Upper lobe of left lung (tissue), 6 donors: ENCODE results near the gene LZTS3. TPM values are rescaled to one million over a fixed set of nuclear protein-coding genes. Genes with fewer than 3 reads are reported as not detected.
A peak's percentile ranks its signal among the peaks of the same experiment; 100 is the strongest.

Source experiments
- ATAC-seq, 2 donors: fragments of 200-7000 bp; cut with Tn5 transposase; one replicate each; pipeline ENCODE4 v1.9.1; 2022; ENCODE audit warnings: mild to moderate bottlenecking in 2 of 2, moderate library complexity in 2 of 2; ENCODE audit not compliant: low FRiP score in 2 of 2
- DNase-seq, 2 donors: peaks; one replicate each; pipeline ENCODE4 v3.0.0-alpha.2; 2019 to 2020
- H3K27ac ChIP-seq, 4 donors: fragments of 200-600 bp; sonication (generic); one replicate each; pipeline ENCODE4 v1.5.1; 2016 to 2019
- H3K27me3 ChIP-seq, 4 donors: fragments of 200-600 bp; sonication (generic); one replicate each; pipeline ENCODE4 v1.5.1; 2017 to 2019
- H3K36me3 ChIP-seq, 4 donors: fragments of 200-600 bp; sonication (generic); one replicate each; pipeline ENCODE4 v1.5.1; 2016 to 2019
- H3K4me1 ChIP-seq, 4 donors: fragments of 200-600 bp; sonication (generic); one replicate each; pipeline ENCODE4 v1.5.1; 2018 to 2019
- H3K4me3 ChIP-seq, 4 donors: fragments of 200-600 bp; sonication (generic); one replicate each; pipeline ENCODE4 v1.5.1; 2017 to 2019; ENCODE audit warnings: mild to moderate bottlenecking in 2 of 4, moderate library complexity in 1 of 4
- H3K9me3 ChIP-seq, 4 donors: fragments of 200-600 bp; sonication (generic); one replicate each; pipeline ENCODE4 v1.5.1; 2018 to 2019
- CTCF ChIP-seq, 6 experiments: fragments of 450-650 bp in 4 of 6; fragments of 200-600 bp in 2 of 6; sonication (generic) in 2 of 6; IDR thresholded peaks; one replicate each; pipeline ENCODE4 v1.5.1; 2016 to 2019; ENCODE audit warnings: antibody characterized with exemption in 6 of 6
- EP300 ChIP-seq, 4 donors: sonication (generic); formaldehyde crosslinking; IDR thresholded peaks; one replicate each; pipeline ENCODE4 v1.5.1; 2017; ENCODE audit warnings: antibody characterized with exemption in 4 of 4, control low read depth in 2 of 4
- POLR2A ChIP-seq, 4 donors: fragments of 450-650 bp; IDR thresholded peaks; one replicate each; pipeline ENCODE4 v1.5.1; 2016 to 2017; ENCODE audit warnings: antibody characterized with exemption in 4 of 4, mild to moderate bottlenecking in 2 of 4
- POLR2AphosphoS5 ChIP-seq, 2 donors: sonication (generic); formaldehyde crosslinking; IDR thresholded peaks; one replicate each; pipeline ENCODE4 v1.5.1; 2017; ENCODE audit warnings: antibody characterized with exemption in 2 of 2
- WGBS, 2 donors: methylation state at CpG; one replicate each; pipeline ENCODE4 v1.1.5; 2017 to 2018; 5-methylcytosine and 5-hydroxymethylcytosine counted together
- total RNA-seq, 6 donors: library from RNA; depleted of rRNA in 4 of 6; stranded (reverse); fragments of >200 nt in 4 of 6; gene quantifications; one replicate each; pipeline versions ENCODE4 v1.1.0 to v1.2.1, GENCODE V29; 2016 to 2021
- donor health status: DM: no; HTN: no; CAD: no; lungs with moderate emphysema.
- donor health status: DM: no; HTN: yes; CAD: no; lungs with severe emphysema.

Gene LZTS3
- total RNA-seq, 6 donors from 2014 or later = 19.1 to 52.2 (median 31.1) TPM

GRCh38 chr20:3175270-3175669 is 1.9 kb upstream of the LZTS3 start:
- Histone ChIP-seq H3K27ac (no peak overlapping the region), H3K4me1 (peaks cover 9 to 26% (median 16%) of the 10 kb centered on the region in 4 donors), H3K27me3 (no peaks in the 10 kb centered on the region), H3K9me3 (no peaks in the 10 kb centered on the region), H3K36me3 (no peaks in the 10 kb centered on the region), H3K4me3 (peak overlapping the region in 1 of 4 donors; percentile 73)
- WGBS, 2 donors = 45 to 60% methylated on average over 1 of the region's 1 CpG
- TF ChIP-seq EP300 (IDR thresholded peaks at IDR 0.05) = no peak
- no peak for TF ChIP-seq POLR2AphosphoS5 (IDR thresholded peaks at IDR 0.05)
- TF ChIP-seq POLR2A (IDR thresholded peaks at IDR 0.05) = no peak
- TF ChIP-seq CTCF (IDR thresholded peaks at IDR 0.05) = no peak
- ATAC-seq = no peak
- no peak for DNase-seq

- H3K27me3 ChIP-seq = no peaks in the 10 kb centered on the region
- H3K27ac ChIP-seq = peak overlapping the region; percentile 21 to 85 (median 80)
- DNase-seq = no peak
- peak overlapping the region; percentile 70 to 98 (median 81) for H3K4me3 ChIP-seq
- no peaks in the 10 kb centered on the region for H3K36me3 ChIP-seq
- no peak for ATAC-seq
- WGBS, 2 donors = 18 to 22% methylated on average over 13 of the region's 13 CpGs
- TF ChIP-seq EP300 (IDR thresholded peaks at IDR 0.05) (no peak), POLR2A (IDR thresholded peaks at IDR 0.05) (no peak), POLR2AphosphoS5 (IDR thresholded peaks at IDR 0.05) (no peak), CTCF (IDR thresholded peaks at IDR 0.05) (no peak)
- H3K4me1 ChIP-seq = peaks cover 9 to 26% (median 16%) of the 10 kb centered on the region in 4 donors
- no peaks in the 10 kb centered on the region for H3K9me3 ChIP-seq
These were observed 1.3 kb upstream of the LZTS3 start for GRCh38 chr20:3174442-3175261.

- no peaks in the 10 kb centered on the region for H3K36me3 ChIP-seq
- peak overlapping the region; percentile 70 to 98 (median 81) for H3K4me3 ChIP-seq
- peak overlapping the region; percentile 21 to 85 (median 80) for H3K27ac ChIP-seq
- TF ChIP-seq POLR2AphosphoS5 (IDR thresholded peaks at IDR 0.05) (peak in 1 of 2 donors; percentile 39), CTCF (IDR thresholded peaks at IDR 0.05) (peak in 3 of 6 experiments; percentile 13 to 57 (median 26)), EP300 (IDR thresholded peaks at IDR 0.05) (peak in 1 of 4 donors; percentile 34), POLR2A (IDR thresholded peaks at IDR 0.05) (no peak)
- 2% methylated on average over 23 to 50 of the region's 84 CpGs for WGBS, 2 donors
- no peaks in the 10 kb centered on the region for H3K9me3 ChIP-seq
- no peaks in the 10 kb centered on the region for H3K27me3 ChIP-seq
- ATAC-seq (peak; percentile 91 to 98), DNase-seq (peak; percentile 88 to 99)
- peaks cover 9 to 26% (median 18%) of the 10 kb centered on the region in 4 donors for H3K4me1 ChIP-seq
These were observed 477 bp upstream of the LZTS3 start for GRCh38 chr20:3173610-3174441.

GRCh38 chr20:3172126-3172932 is 1.0 kb downstream of the LZTS3 start:
- Histone ChIP-seq H3K27ac (peak overlapping the region in 1 of 4 donors; percentile 85), H3K9me3 (no peaks in the 10 kb centered on the region), H3K36me3 (no peaks in the 10 kb centered on the region), H3K27me3 (peaks cover 0 to 9% (median 2%) of the 10 kb centered on the region in 4 donors), H3K4me1 (peaks cover 9 to 26% (median 20%) of the 10 kb centered on the region in 4 donors), H3K4me3 (peak overlapping the region; percentile 73 to 98 (median 90))
- ATAC-seq (no peak), DNase-seq (no peak)
- 46 to 59% methylated on average over 4 to 5 of the region's 5 CpGs for WGBS, 2 donors
- TF ChIP-seq POLR2A (IDR thresholded peaks at IDR 0.05) (no peak), EP300 (IDR thresholded peaks at IDR 0.05) (no peak), CTCF (IDR thresholded peaks at IDR 0.05) (no peak), POLR2AphosphoS5 (IDR thresholded peaks at IDR 0.05) (no peak)
